ENCODE data around the gene EPAS1.

The EPAS1 gene

GRCh38 chr2:46411985-46412384 is 114.8 kb downstream of the EPAS1 start:
- no peak for DNase-seq

- DNase-seq, result no peak
These were observed 115.9 kb downstream of the EPAS1 start for GRCh38 chr2:46413111-46413510.

- DNase-seq, result no peak
These were observed 116.4 kb downstream of the EPAS1 start for GRCh38 chr2:46413631-46414030.

- no peak for DNase-seq
These were observed 117.5 kb downstream of the EPAS1 start for GRCh38 chr2:46414701-46415100.

GRCh38 chr2:46416280-46416679 is 119.1 kb downstream of the EPAS1 start:
- DNase-seq, result no peak

- no peak for DNase-seq
These were observed 119.7 kb downstream of the EPAS1 start for GRCh38 chr2:46416739-46417403.

GRCh38 chr2:46420945-46421344 is 123.7 kb downstream of the EPAS1 start:
- DNase-seq, result no peak

DNA sequence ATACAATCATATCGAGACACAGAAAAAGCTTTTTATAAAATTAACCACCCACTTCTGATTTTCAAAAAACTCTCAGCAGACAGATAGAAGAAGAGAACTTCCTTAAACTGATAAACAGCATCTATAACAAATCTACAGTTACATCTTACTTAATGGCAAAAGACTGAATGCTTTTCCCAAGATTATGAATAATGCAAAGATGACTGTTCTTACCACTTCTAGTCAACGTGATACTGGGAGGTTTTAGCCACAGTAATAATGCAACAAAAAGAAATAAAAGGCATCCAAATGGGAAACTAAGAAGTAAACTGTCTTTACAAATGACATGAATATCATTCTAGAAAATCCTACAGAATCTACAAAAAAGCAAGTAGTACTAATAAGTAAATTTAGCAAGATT is 124.2 kb downstream of the EPAS1 start:
- DNase-seq, result no peak

DNA sequence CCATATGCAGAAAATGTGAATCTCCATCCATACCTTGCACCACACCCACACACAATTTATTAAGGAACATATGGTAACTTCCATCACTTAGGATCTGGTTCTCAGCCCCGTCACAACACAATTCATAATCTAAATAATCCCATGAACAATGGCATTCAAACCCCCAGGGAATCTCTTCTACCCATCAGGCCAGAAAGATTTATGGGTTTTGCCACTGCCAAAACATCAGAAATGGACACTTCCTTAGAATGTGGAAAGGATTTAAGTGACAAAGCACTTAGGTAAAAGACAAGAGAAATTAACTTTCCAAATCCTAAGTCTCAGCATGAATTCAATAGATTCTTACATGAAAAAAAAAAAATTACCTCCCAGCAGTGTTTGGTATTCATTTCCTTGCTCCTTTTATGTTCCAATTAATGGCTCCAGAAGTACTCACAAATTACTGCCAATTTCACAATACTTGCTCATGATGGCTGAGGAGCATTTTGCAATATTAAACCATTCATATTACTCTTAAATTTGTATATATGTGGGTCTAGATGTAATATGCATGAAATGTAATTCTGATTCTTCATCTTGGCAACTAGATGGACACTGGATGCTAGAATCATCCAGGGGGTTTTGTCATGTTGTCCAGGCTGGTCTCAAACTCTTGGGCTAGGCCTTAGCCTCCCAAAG is 125.6 kb downstream of the EPAS1 start:
- DNase-seq, result no peak

DNA sequence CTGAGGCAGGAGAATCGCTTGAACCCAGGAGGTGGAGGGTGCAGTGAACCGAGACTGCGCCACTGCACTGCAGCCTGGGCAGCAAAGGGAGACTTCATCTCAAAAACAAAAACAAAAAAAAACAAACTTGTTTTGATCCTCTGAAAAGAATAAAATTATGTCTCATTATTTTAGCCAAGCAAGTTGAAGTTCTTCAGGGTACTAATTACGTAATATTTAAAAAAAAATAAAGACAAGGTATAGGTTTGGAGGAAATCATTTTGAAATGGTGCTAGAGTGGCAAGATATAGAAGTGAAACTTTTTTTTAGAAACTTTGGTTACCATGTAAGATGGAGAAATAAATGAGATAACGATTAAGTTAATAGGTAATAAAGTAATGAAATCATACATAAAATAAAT is 127.7 kb downstream of the EPAS1 start:
- no peak for DNase-seq

DNA sequence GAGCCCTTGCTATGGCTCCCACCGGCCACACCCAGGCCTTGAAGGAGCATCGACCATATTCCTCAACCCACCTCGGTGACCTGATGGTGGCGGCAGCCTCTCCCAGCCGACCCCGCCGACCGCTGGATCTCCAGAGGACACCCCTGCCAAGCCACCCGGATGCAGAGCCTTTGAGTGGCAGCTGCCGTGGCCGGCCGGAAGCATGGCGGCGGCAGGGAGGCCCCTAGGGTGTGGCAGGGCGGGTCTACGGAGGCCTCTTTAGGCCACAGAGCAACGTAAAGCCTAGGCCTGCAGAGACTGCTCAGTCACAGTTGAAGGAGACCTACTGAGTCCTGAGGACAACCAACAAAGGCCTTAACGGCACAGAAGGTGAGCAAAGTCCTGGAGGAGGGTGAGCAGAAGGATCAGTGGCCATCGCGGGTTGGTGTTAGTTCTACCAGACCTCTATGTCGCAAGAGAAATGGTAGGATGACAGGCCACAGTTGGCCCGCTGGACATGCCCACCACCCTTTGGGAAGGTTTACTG is 131.8 kb downstream of the EPAS1 start:
- no peak for DNase-seq

GRCh38 chr2:46430413-46430812 is 133.2 kb downstream of the EPAS1 start:
- DNase-seq, result no peak

- DNase-seq, result no peak
These were observed 133.8 kb downstream of the EPAS1 start for GRCh38 chr2:46430992-46431391.

DNA sequence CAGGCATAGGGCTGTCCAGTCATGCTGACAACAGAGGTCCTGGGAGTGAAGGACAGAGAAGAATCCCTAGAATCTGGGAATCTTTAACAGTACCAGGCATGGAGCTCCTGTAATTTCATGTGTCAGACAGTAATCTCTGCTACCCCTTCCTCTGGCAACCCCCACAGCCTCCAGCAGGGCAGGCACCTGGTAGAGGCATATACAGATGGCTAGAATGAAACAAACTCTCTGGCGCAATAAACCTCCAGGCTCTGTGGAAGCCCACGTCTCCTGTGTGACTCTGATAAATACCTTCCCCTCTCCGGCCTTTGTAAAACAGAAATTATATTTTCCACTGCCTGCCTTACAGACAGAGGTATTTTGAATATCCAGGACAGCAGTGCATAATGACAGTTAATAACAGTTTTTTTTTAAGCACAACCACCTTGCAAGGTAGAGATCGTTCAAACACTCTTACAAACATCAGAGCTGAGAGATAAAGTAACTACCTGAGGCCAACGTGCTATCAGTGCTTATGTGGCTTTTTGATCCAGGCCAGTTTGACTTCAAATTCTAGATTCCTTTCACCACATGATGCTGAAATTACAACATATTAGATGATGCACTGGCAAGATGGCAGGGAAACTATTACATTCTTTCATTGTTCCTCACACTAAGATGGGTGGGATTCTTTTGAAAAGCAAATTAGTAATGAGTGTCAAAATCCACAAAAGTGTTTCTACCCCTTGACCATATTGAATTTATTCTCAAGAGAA is 134.5 kb downstream of the EPAS1 start:
- no peak for DNase-seq

GRCh38 chr2:46434851-46435273 is 137.7 kb downstream of the EPAS1 start:
- DNase-seq, result no peak

DNA sequence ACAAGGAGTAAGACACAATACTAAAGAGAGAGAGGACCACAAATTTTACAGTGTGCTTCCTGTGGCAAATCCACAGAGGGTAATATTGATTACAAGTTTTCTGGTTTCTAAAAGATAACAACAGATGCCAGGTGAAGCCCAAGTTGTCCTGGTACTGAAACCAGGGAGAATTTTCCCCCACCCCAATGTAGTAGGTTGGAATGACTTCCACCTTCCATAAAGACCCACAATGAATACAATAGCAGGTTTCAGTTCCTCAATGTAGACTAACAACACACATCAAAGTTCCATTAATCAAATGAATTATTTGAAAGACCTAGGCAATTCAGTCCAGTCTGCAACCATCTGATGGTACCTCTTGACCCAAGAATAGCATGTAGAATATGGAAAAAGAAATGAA is 138.1 kb downstream of the EPAS1 start:
- DNase-seq, result no peak

DNA sequence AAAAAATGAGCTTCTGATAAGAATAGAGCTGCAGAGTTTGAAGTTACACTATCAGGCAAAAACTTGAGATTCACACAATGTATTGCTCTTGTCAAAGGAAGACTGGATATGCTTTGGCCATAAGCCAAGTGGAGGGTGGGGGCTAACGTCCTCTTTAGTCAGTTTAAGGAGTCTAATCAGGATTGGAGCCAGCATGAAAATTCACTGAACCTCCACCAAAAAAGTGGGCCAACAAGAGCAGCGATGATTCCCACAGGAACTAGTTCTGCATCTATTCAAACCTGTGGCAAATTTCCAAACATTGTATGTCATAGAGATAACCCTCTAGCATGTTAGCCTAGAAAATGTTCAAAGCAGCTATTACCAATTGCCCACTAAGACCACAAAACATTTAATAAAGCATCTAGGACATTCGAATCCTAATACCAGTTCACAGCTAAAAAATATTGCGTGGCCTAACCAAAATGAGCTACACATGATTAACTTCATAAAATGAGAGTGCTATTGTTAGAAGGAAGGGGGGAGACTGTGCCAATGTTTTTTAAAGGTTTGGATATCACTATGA is 138.7 kb downstream of the EPAS1 start:
- DNase-seq, result no peak
